GM23338 (cell line): ENCODE results near the gene NOS2. TPM values are rescaled to one million over a fixed set of nuclear protein-coding genes. Genes with fewer than 3 reads are reported as not detected.

Source experiments
- ATAC-seq: fragments of 200-7000 bp; cut with Tn5 transposase; 3 replicates; pipeline ENCODE4 v1.9.1; 2020
- DNase-seq: peaks from one replicate; pipeline ENCODE4 v3.0.0-alpha.2; 2015; ENCODE audit warnings: low spot score
- H2AFZ ChIP-seq: fragments of 200-600 bp; sonication (generic); 2 replicates; pipeline ENCODE4 v1.8.0; 2016; ENCODE audit warnings: antibody characterized with exemption, mild to moderate bottlenecking, moderate library complexity
- H3F3A ChIP-seq: fragments of 200-600 bp; sonication (generic); replicated peaks from 2 replicates; pipeline ENCODE4 v1.8.0; 2017; ENCODE audit warnings: antibody characterized with exemption, mixed run types, low read depth
- H3K27ac ChIP-seq: fragments of 200-600 bp; sonication (generic); 2 replicates; pipeline ENCODE4 v1.6.1; 2016; ENCODE audit warnings: low read depth
- H3K27me3 ChIP-seq: fragments of 200-600 bp; sonication (generic); 2 replicates; pipeline ENCODE4 v1.8.0; 2016; ENCODE audit warnings: mild to moderate bottlenecking, mixed run types, moderate library complexity; ENCODE audit not compliant: insufficient read depth
- H3K36me3 ChIP-seq: fragments of 200-600 bp; sonication (generic); 2 replicates; pipeline ENCODE4 v1.8.0; 2016; ENCODE audit warnings: mild to moderate bottlenecking; ENCODE audit not compliant: insufficient read depth
- H3K4me1 ChIP-seq: fragments of 200-600 bp; sonication (generic); 2 replicates; pipeline ENCODE4 v1.8.0; 2016; ENCODE audit warnings: mild to moderate bottlenecking, moderate library complexity; ENCODE audit not compliant: insufficient read depth
- H3K4me2 ChIP-seq: fragments of 200-600 bp; sonication (generic); 2 replicates; pipeline ENCODE4 v1.7.1; 2017; ENCODE audit warnings: mixed run types
- H3K4me3 ChIP-seq: fragments of 200-600 bp; sonication (generic); 2 replicates; pipeline ENCODE4 v1.6.1; 2016; ENCODE audit warnings: mixed run types
- H3K79me2 ChIP-seq: fragments of 200-600 bp; sonication (generic); replicated peaks from 2 replicates; pipeline ENCODE4 v1.8.0; 2017; ENCODE audit warnings: mild to moderate bottlenecking; ENCODE audit not compliant: insufficient read depth
- H3K9me2 ChIP-seq: fragments of 200-600 bp; sonication (generic); 2 replicates; pipeline ENCODE4 v1.8.0; 2017; ENCODE audit not compliant: insufficient read depth
- H4K20me1 ChIP-seq: fragments of 200-600 bp; sonication (generic); replicated peaks from 2 replicates; pipeline ENCODE4 v1.8.0; 2017; ENCODE audit warnings: mild to moderate bottlenecking; ENCODE audit not compliant: insufficient read depth
- H3K27ac Mint-ChIP-seq: 2 replicates; pipeline ENCODE4 v1.8.0; 2020; ENCODE audit warnings: inconsistent platforms, mild to moderate bottlenecking, moderate library complexity, mixed read lengths
- H3K27me3 Mint-ChIP-seq: 3 replicates; pipeline ENCODE4 v1.8.0; 2022; ENCODE audit warnings: low read depth, mild to moderate bottlenecking, moderate library complexity, mixed read lengths, inconsistent platforms; ENCODE audit not compliant: insufficient read depth, poor library complexity
- H3K36me3 Mint-ChIP-seq: 3 replicates; pipeline ENCODE4 v1.8.0; 2021; ENCODE audit warnings: low read depth, mild to moderate bottlenecking, inconsistent platforms, moderate library complexity, mixed read lengths
- H3K4me1 Mint-ChIP-seq: 3 replicates; pipeline ENCODE4 v1.8.0; 2020; ENCODE audit warnings: mild to moderate bottlenecking, inconsistent platforms, mixed read lengths
- H3K4me3 Mint-ChIP-seq: 3 replicates; pipeline ENCODE4 v1.8.0; 2021; ENCODE audit warnings: moderate library complexity, mild to moderate bottlenecking, inconsistent platforms, mixed read lengths
- H3K9me3 Mint-ChIP-seq: 3 replicates; pipeline ENCODE4 v1.8.0; 2020; ENCODE audit warnings: moderate library complexity, mild to moderate bottlenecking, inconsistent platforms, mixed read lengths
- CREB1 ChIP-seq: fragments of 250-450 bp; sonication (Bioruptor Pico); IDR thresholded peaks from 2 replicates; pipeline ENCODE4 v1.5.0; 2020; ENCODE audit warnings: low read depth, mild to moderate bottlenecking, moderate library complexity
- EZH2 ChIP-seq: fragments of 200-600 bp; sonication (generic); IDR thresholded peaks from one replicate; pipeline ENCODE4 v1.8.0; 2017; ENCODE audit warnings: antibody characterized with exemption, mild to moderate bottlenecking, low read depth; ENCODE audit not compliant: unreplicated experiment
- EZH2phosphoT487 ChIP-seq: fragments of 200-600 bp; sonication (generic); IDR thresholded peaks from one replicate; pipeline ENCODE4 v1.8.1; 2018; ENCODE audit warnings: antibody characterized with exemption; ENCODE audit not compliant: unreplicated experiment
- JUNB ChIP-seq: IDR thresholded peaks from one replicate; pipeline ENCODE4 v1.6.1; 2016; ENCODE audit warnings: antibody characterized with exemption; ENCODE audit not compliant: unreplicated experiment
- NANOG ChIP-seq: IDR thresholded peaks from 2 replicates; pipeline ENCODE4 v1.6.1; 2016; ENCODE audit warnings: antibody characterized with exemption, borderline replicate concordance
- POLR2AphosphoS5 ChIP-seq: IDR thresholded peaks from 2 replicates; pipeline ENCODE4 v1.6.1; 2016; ENCODE audit warnings: antibody characterized with exemption, low read depth
- STAT1 ChIP-seq: IDR thresholded peaks from one replicate; pipeline ENCODE4 v1.6.1; 2016; ENCODE audit warnings: antibody characterized with exemption; ENCODE audit not compliant: unreplicated experiment
- ZNF331 ChIP-seq: fragments of 250-450 bp; sonication (Bioruptor Pico); IDR thresholded peaks from 2 replicates; pipeline ENCODE4 v1.5.0; 2020; ENCODE audit warnings: low read depth, mild to moderate bottlenecking, moderate library complexity
- polyA plus RNA-seq: library from polyadenylated mRNA; unstranded; fragments of >200 nt; fragmentation: Nextera tagmentation; extraction: Ambion mirVana; gene quantifications from 2 replicates; pipeline ENCODE4 v1.2.1, GENCODE V29; 2016
- total RNA-seq: library from RNA; depleted of rRNA; stranded (reverse); fragments of >200 nt; shearing (Covaris generic); gene quantifications from 2 replicates; pipeline ENCODE4 v1.2.3, GENCODE V29; 2014
- TF ChIP-seq, protein P1 (sequence below), 2 experiments: fragments of 200-600 bp in 1 of 2; sonication (generic) in 1 of 2; conservative IDR thresholded peaks; 2 replicates each; pipeline versions ENCODE4 v1.5.1 to v1.6.1; 2016 to 2017; ENCODE audit warnings: antibody characterized with exemption in 2 of 2, low read depth in 2 of 2, mild to moderate bottlenecking in 2 of 2, moderate library complexity in 1 of 2
- TF ChIP-seq, protein P2 (sequence below): IDR thresholded peaks from 2 replicates; pipeline ENCODE4 v1.6.1; 2016; ENCODE audit warnings: antibody characterized with exemption

Gene NOS2
- total and polyA plus RNA-seq, 2 experiments from 2014 or later: 0.44 to 2.7 TPM

DNA sequence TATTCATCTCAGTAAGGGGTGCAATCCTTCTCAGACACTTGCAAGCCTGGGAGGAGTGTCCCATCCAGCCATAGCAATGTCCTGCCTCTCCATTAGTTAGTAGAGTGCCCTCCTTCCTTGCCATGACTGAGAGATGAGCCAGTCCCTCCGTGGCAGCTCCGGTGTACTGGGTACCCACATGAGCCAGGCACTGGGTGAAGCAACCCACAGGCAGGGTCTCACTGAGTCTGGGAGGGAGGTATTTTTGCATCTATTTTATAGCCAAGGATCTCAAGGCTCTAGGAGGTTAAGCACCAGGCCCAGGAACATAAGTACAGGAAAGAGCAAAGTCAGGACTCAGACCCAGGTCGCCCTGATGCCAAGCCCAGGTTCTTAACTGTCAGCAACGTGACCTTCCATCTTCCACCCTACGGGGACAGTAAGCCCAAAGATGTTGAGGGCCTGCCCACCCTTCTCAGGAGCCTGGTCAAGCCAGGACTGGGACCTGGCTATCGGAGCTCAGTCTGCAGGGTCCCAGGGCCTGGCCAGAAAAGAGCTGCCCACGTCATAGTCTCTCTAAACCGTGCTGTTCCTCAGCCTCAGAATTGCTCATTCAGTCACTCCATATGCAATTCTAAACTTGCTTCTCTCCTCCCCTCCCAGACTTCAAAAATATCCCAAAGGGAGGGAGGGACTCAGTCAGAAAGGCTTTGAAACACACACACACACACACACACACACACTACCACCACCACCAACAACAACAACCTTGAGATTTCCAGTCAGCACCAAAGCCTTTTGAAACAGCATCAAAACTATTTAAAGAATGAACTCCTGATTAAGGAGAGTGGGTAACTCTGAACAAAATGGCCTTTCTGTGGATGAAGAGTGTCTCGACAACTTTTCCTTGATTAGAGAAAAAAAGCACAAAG is 16.6 kb downstream of the NOS2 start:
- Histone ChIP-seq H3K9me2 (no peaks in the 10 kb centered on the region), H3K4me2 (no peak overlapping the region), H4K20me1 (no peaks in the 10 kb centered on the region), H3F3A (no peaks in the 10 kb centered on the region), H3K4me1 (no peaks in the 10 kb centered on the region), H3K27ac (no peak overlapping the region), H3K4me3 (no peak overlapping the region), H3K79me2 (no peaks in the 10 kb centered on the region), H3K36me3 (no peaks in the 10 kb centered on the region), H2AFZ (no peak overlapping the region), H3K27me3 (no peaks in the 10 kb centered on the region)
- Mint-ChIP-seq H3K4me3 (no peak overlapping the region), H3K27ac (no peak overlapping the region), H3K27me3 (peaks cover 4% of the 10 kb centered on the region), H3K9me3 (no peaks in the 10 kb centered on the region), H3K36me3 (no peaks in the 10 kb centered on the region; the same call in 2 of the 3 replicates), H3K4me1 (peaks cover 8% of the 10 kb centered on the region; the same call in 2 of the 3 replicates)
- DNase-seq (no peak), ATAC-seq (no peak)
- no peak for TF ChIP-seq STAT1
- TF ChIP-seq, protein P1, sequence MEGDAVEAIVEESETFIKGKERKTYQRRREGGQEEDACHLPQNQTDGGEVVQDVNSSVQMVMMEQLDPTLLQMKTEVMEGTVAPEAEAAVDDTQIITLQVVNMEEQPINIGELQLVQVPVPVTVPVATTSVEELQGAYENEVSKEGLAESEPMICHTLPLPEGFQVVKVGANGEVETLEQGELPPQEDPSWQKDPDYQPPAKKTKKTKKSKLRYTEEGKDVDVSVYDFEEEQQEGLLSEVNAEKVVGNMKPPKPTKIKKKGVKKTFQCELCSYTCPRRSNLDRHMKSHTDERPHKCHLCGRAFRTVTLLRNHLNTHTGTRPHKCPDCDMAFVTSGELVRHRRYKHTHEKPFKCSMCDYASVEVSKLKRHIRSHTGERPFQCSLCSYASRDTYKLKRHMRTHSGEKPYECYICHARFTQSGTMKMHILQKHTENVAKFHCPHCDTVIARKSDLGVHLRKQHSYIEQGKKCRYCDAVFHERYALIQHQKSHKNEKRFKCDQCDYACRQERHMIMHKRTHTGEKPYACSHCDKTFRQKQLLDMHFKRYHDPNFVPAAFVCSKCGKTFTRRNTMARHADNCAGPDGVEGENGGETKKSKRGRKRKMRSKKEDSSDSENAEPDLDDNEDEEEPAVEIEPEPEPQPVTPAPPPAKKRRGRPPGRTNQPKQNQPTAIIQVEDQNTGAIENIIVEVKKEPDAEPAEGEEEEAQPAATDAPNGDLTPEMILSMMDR (conservative IDR thresholded peaks at IDR 0.05; ENCODE audit: low read depth in 2 of 2): no peak
- TF ChIP-seq CREB1 (CRISPR knock-in tag): no peak
- no peak for TF ChIP-seq EZH2
- no peak for TF ChIP-seq EZH2phosphoT487
- TF ChIP-seq NANOG: no peak

DNA sequence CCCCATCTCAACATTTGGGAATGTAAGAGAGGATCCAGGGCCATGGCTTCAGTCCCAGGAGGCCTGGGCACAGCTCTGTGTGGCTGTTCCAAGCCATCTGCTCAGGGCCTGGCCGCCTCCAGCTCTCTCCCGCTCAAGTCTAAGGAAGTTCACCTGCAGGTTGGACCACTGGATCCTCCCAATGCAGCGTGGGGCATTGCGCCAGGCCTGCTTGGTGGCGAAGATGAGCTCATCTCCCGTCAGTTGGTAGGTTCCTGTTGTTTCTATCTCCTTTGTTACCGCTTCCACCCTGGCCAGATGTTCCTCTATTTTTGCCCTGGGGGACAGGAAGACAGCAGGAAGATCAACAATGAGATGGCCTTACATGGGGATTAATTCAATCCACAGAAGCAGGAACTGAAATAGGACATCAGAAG is 17.5 kb downstream of the NOS2 start:
- H3K79me2 ChIP-seq: no peaks in the 10 kb centered on the region
- no peak for DNase-seq
- H3F3A ChIP-seq: no peaks in the 10 kb centered on the region
- no peak overlapping the region for H3K27ac ChIP-seq
- no peak overlapping the region for H3K4me3 Mint-ChIP-seq
- peaks cover 7% of the 10 kb centered on the region for H3K27me3 Mint-ChIP-seq
- H3K9me3 Mint-ChIP-seq: no peaks in the 10 kb centered on the region; the same call in 2 of the 3 replicates
- no peak for ATAC-seq
- no peaks in the 10 kb centered on the region for H3K4me1 ChIP-seq
- H3K4me3 ChIP-seq: no peak overlapping the region
- H3K4me1 Mint-ChIP-seq: peaks cover 13% of the 10 kb centered on the region; the same call in 2 of the 3 replicates
- no peaks in the 10 kb centered on the region for H3K9me2 ChIP-seq
- TF ChIP-seq STAT1: no peak
- no peak for TF ChIP-seq ZNF331 (CRISPR knock-in tag)
- TF ChIP-seq, protein P2, sequence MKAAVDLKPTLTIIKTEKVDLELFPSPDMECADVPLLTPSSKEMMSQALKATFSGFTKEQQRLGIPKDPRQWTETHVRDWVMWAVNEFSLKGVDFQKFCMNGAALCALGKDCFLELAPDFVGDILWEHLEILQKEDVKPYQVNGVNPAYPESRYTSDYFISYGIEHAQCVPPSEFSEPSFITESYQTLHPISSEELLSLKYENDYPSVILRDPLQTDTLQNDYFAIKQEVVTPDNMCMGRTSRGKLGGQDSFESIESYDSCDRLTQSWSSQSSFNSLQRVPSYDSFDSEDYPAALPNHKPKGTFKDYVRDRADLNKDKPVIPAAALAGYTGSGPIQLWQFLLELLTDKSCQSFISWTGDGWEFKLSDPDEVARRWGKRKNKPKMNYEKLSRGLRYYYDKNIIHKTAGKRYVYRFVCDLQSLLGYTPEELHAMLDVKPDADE: no peak
- TF ChIP-seq POLR2AphosphoS5: no peak
- no peak for TF ChIP-seq EZH2
- no peak for TF ChIP-seq JUNB
- no peak for TF ChIP-seq NANOG
- H3K36me3 ChIP-seq: no peaks in the 10 kb centered on the region
- H3K27me3 ChIP-seq: no peaks in the 10 kb centered on the region
- H4K20me1 ChIP-seq: no peaks in the 10 kb centered on the region
- H3K27ac Mint-ChIP-seq: no peak overlapping the region
- no peaks in the 10 kb centered on the region; the same call in 2 of the 3 replicates for H3K36me3 Mint-ChIP-seq
- no peak overlapping the region for H3K4me2 ChIP-seq
- no peak overlapping the region for H2AFZ ChIP-seq
